ENCODE results near the gene CEP350. TPM values are rescaled to one million over a fixed set of nuclear protein-coding genes. Genes with fewer than 3 reads are reported as not detected.

CEP350 gene
- total and polyA plus RNA-seq, 12 donors: 4.1 to 71.4 (median 42.4) TPM

DNA sequence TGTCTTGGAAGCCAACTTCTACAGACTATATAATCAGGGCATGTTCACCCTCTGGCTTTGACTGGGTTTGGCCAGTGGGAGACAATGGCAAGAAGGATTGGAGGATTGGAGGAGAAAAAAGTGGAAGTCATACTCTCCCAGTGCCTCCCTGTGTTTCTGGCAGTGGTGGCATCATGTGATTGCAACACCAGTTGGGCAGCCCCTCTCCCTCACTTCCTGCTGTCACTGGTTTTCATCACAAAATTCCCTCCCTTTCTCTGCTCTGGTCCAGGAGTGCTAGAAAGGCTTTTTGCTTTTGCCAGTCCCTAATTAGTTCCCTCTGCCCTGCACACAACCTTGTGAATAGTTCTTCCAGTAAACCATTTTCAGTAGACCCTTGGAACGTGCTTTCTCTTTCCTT is 196.4 kb downstream of the CEP350 start:
- Histone ChIP-seq H3K4me3 (no peak overlapping the region), H3K9me3 (replicated peaks in 1 of 3) (no peaks in the 10 kb centered on the region), H3K4me1 (replicated peaks in 1 of 2) (peaks cover 0 to 11% of the 10 kb centered on the region in 2 donors), H3K36me3 (replicated peaks in 1 of 2) (no peaks in the 10 kb centered on the region), H3K27ac (no peak overlapping the region), H3K27me3 (no peaks in the 10 kb centered on the region)
- DNase-seq: no peak
- no peak for TF ChIP-seq POLR2A (IDR thresholded peaks at IDR 0.05)
- TF ChIP-seq, protein P1, sequence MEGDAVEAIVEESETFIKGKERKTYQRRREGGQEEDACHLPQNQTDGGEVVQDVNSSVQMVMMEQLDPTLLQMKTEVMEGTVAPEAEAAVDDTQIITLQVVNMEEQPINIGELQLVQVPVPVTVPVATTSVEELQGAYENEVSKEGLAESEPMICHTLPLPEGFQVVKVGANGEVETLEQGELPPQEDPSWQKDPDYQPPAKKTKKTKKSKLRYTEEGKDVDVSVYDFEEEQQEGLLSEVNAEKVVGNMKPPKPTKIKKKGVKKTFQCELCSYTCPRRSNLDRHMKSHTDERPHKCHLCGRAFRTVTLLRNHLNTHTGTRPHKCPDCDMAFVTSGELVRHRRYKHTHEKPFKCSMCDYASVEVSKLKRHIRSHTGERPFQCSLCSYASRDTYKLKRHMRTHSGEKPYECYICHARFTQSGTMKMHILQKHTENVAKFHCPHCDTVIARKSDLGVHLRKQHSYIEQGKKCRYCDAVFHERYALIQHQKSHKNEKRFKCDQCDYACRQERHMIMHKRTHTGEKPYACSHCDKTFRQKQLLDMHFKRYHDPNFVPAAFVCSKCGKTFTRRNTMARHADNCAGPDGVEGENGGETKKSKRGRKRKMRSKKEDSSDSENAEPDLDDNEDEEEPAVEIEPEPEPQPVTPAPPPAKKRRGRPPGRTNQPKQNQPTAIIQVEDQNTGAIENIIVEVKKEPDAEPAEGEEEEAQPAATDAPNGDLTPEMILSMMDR (IDR thresholded peaks at IDR 0.05): no peak
- intact Hi-C loops (cut with DNase I): no loop called here
- WGBS, 4 donors: 57 to 78% (median 66%) methylated on average over 1 of the region's 1 CpG

DNA sequence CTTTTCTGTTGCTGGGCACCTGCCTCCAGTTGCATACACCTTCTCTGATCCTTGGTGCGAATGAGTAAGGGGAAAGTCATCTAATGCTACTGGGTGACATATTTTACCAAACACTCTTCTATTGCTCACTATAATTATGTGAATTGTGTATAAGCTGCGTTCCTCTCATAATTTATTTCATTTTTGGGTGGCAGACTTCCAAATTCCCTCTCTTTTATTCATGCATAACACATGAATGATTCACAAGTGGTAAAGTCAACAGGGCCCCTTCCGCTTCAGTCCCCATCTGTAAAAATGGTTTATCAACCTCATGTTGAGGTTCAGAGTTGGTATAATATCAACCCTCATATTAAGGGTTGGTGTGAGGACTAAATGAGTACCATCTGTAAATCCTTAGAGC is 196.9 kb downstream of the CEP350 start:
- H3K27ac ChIP-seq: no peak overlapping the region
- DNase-seq: no peak
- WGBS, 4 donors: 57 to 70% (median 66%) methylated on average over 3 of the region's 3 CpGs
- intact Hi-C loops (cut with DNase I): no loop called here
- no peaks in the 10 kb centered on the region for H3K36me3 ChIP-seq (replicated peaks in 1 of 2)
- H3K4me1 ChIP-seq (replicated peaks in 1 of 2): peaks cover 1 to 16% of the 10 kb centered on the region in 2 donors
- no peak overlapping the region for H3K4me3 ChIP-seq
- TF ChIP-seq, protein P1 (IDR thresholded peaks at IDR 0.05): no peak
- no peaks in the 10 kb centered on the region for H3K9me3 ChIP-seq (replicated peaks in 1 of 3)
- H3K27me3 ChIP-seq: no peaks in the 10 kb centered on the region

GRCh38 chr1:180152588-180152987 is 198.0 kb downstream of the CEP350 start:
- no peaks in the 10 kb centered on the region for H3K36me3 ChIP-seq (replicated peaks in 1 of 2)
- H3K9me3 ChIP-seq (replicated peaks in 1 of 3): no peaks in the 10 kb centered on the region
- no peak for DNase-seq
- intact Hi-C loops (cut with DNase I): no loop called here
- H3K27me3 ChIP-seq: no peaks in the 10 kb centered on the region
- no peak overlapping the region for H3K4me3 ChIP-seq
- 85 to 97% (median 95%) methylated on average over 6 of the region's 6 CpGs for WGBS, 4 donors
- no peak for TF ChIP-seq POLR2A (IDR thresholded peaks at IDR 0.05)
- TF ChIP-seq, protein P1 (IDR thresholded peaks at IDR 0.05): no peak
- H3K4me1 ChIP-seq (replicated peaks in 1 of 2): peaks cover 12 to 27% of the 10 kb centered on the region in 2 donors
- no peak overlapping the region for H3K27ac ChIP-seq

DNA sequence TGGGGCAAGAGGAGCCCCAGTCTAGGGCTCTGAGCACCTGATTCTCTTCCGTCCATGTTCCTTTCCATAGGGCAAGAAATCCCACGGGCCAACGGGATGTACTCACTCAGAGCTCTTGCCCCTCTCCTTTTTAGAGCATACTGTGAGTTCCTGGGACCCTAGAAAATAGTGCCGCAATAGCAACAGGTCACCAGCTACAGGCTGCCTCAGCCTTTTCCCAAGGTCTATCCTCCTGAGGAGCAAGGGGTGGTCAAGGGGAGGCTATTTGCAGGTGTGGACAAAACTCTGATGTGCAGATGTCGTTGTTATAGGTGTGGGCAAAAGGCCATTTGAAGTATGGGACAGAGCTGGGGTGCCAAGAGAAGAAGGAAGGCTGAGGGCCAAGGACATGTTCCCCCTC is 198.4 kb downstream of the CEP350 start:
- WGBS, 4 donors: 93 to 99% (median 96%) methylated on average over 5 of the region's 5 CpGs
- DNase-seq: no peak
- TF ChIP-seq, protein P1 (IDR thresholded peaks at IDR 0.05): no peak
- no peak for TF ChIP-seq POLR2A (IDR thresholded peaks at IDR 0.05)
- H3K4me1 ChIP-seq (replicated peaks in 1 of 2): peaks cover 13 to 31% of the 10 kb centered on the region in 2 donors
- H3K36me3 ChIP-seq (replicated peaks in 1 of 2): no peaks in the 10 kb centered on the region
- intact Hi-C loops (cut with DNase I): no loop called here
- no peaks in the 10 kb centered on the region for H3K27me3 ChIP-seq
- H3K9me3 ChIP-seq (replicated peaks in 1 of 3): no peaks in the 10 kb centered on the region
- H3K27ac ChIP-seq: no peak overlapping the region
- H3K4me3 ChIP-seq: no peak overlapping the region

All from adrenal gland (tissue), 12 donors.